GM12878 (cell line): Measurements from ENCODE around the gene PCDHA10. TPM values are rescaled to one million over a fixed set of nuclear protein-coding genes. Genes with fewer than 3 reads are reported as not detected.
"Not testable (repeated sequence)": the region's sequence is repeated elsewhere in the genome, so short reads cannot be mapped to it uniquely, and the experiment has no call there.

Experiments used
- ATAC-seq: fragments of 200-7000 bp; cut with Tn5 transposase; 3 replicates; pipeline ENCODE4 v1.9.1; 2020; ENCODE audit warnings: mild to moderate bottlenecking, moderate library complexity
- BruUV-seq: library from RNA; stranded (reverse); fragments of 400-500 nt; replicated peaks from 2 replicates; lab custom pipeline; 2021; lab: Mats Ljungman, UMichigan
- CTCF ChIA-PET: fragments of 300-600 bp; sonication (Branson Sonifier 250); formaldehyde crosslinking; extraction: SDS; loops from one replicate; lab custom pipeline; 2021; ENCODE audit warnings: inconsistent platforms; lab: Yijun Ruan, JAX
- POLR2A ChIA-PET: fragments of 350-600 bp; formaldehyde crosslinking; extraction: SDS; loops from one replicate; lab custom pipeline; 2021; ENCODE audit warnings: inconsistent platforms; lab: Charles Lee
- RAD21 ChIA-PET: fragments of 300-600 bp; sonication (Branson Sonifier 250); formaldehyde crosslinking; loops from one replicate; lab custom pipeline; 2023; ENCODE audit warnings: antibody characterized with exemption; ENCODE audit not compliant: unreplicated experiment; lab: Charles Lee
- SMC1A ChIA-PET: fragments of 300-600 bp; sonication (Branson Sonifier 250); formaldehyde crosslinking; loops from one replicate; lab custom pipeline; 2023; ENCODE audit not compliant: unreplicated experiment, uncharacterized antibody; lab: Charles Lee
- DNase-seq: peaks from one replicate; pipeline ENCODE4 v3.0.0-alpha.2; 2011; ENCODE audit warnings: low read depth, low spot score
- FAIRE-seq: peaks from 3 replicates; lab custom pipeline; 2011; peaks lifted over from hg19 to GRCh38; lab: Jason Lieb, UNC
- H2AFZ ChIP-seq: 2 replicates; pipeline ENCODE4 v1.6.0; 2011; ENCODE audit warnings: low read depth, low read length, control low read depth; ENCODE audit not compliant: control insufficient read depth
- H3K27ac ChIP-seq: 2 replicates; pipeline ENCODE4 v1.5.1; 2011; ENCODE audit warnings: control low read depth; ENCODE audit not compliant: control insufficient read depth, insufficient read depth
- H3K27me3 ChIP-seq, 2 experiments: replicated peaks in 1 of 2; 2 replicates each; pipeline versions ENCODE4 v1.6.0 to v1.6.1; 2011; ENCODE audit warnings: low read length in 1 of 2; ENCODE audit not compliant: control insufficient read depth in 2 of 2, insufficient read depth in 2 of 2
- H3K36me3 ChIP-seq, 2 experiments: 2 replicates each; pipeline ENCODE4 v1.5.1; 2011; ENCODE audit warnings: low read length in 1 of 2; ENCODE audit not compliant: control insufficient read depth in 2 of 2, insufficient read depth in 2 of 2
- H3K4me1 ChIP-seq: 2 replicates; pipeline ENCODE4 v1.6.1; 2011; ENCODE audit warnings: mild to moderate bottlenecking, low read length, moderate library complexity, mixed read lengths; ENCODE audit not compliant: control insufficient read depth, insufficient read depth
- H3K4me2 ChIP-seq: 2 replicates; pipeline ENCODE4 v1.6.0; 2011; ENCODE audit warnings: control low read depth; ENCODE audit not compliant: control insufficient read depth, insufficient read depth
- H3K4me3 ChIP-seq: fragments of 200-600 bp; sonication (generic); 2 replicates; pipeline ENCODE4 v1.5.1; 2016
- H3K79me2 ChIP-seq: 2 replicates; pipeline ENCODE4 v1.6.0; 2011; ENCODE audit warnings: low read length; ENCODE audit not compliant: control insufficient read depth, insufficient read depth
- H3K9ac ChIP-seq: 2 replicates; pipeline ENCODE4 v1.8.0; 2011; ENCODE audit warnings: low read length, control low read depth, mixed read lengths; ENCODE audit not compliant: control insufficient read depth, insufficient read depth
- H3K9me3 ChIP-seq: replicated peaks from 3 replicates; pipeline ENCODE4 v1.5.1; 2011; ENCODE audit warnings: mild to moderate bottlenecking, low read length; ENCODE audit not compliant: control insufficient read depth, insufficient read depth
- H4K20me1 ChIP-seq: 2 replicates; pipeline ENCODE4 v1.6.0; 2011; ENCODE audit not compliant: control insufficient read depth, insufficient read depth
- NR2C2 ChIP-seq: IDR thresholded peaks from 2 replicates; pipeline ENCODE4 v1.6.1; 2011; ENCODE audit warnings: borderline replicate concordance, low read depth; ENCODE audit not compliant: control insufficient read depth, insufficient read length
- NR2F1 ChIP-seq: fragments of 450-650 bp; conservative IDR thresholded peaks from 2 replicates; pipeline ENCODE4 v1.6.1; 2017; ENCODE audit warnings: mild to moderate bottlenecking
- PML ChIP-seq: IDR thresholded peaks from 2 replicates; pipeline ENCODE4 v1.6.1; 2012; ENCODE audit warnings: low read length, inconsistent platforms
- SMARCA5 ChIP-seq: fragments of 450-650 bp; IDR thresholded peaks from 2 replicates; pipeline ENCODE4 v1.6.1; 2017; ENCODE audit warnings: mild to moderate bottlenecking
- TCF12 ChIP-seq: IDR thresholded peaks from 2 replicates; pipeline ENCODE4 v1.6.1; 2011; ENCODE audit warnings: low read depth, mild to moderate bottlenecking, low read length
- WRNIP1 ChIP-seq: IDR thresholded peaks from 2 replicates; pipeline ENCODE4 v1.6.1; 2011; ENCODE audit warnings: low read depth, low read length, improper control_type of control experiment, borderline replicate concordance
- WGBS: methylation state at CpG from one replicate; pipeline ENCODE4 v1.1.6; 2016; ENCODE audit warnings: low lambda C conversion rate; ENCODE audit not compliant: insufficient replicate concordance, insufficient coverage; ENCODE audit errors: missing lambda C conversion rate; 5-methylcytosine and 5-hydroxymethylcytosine counted together
- in situ Hi-C: fragments of 300-500 bp; cut with MboI; formaldehyde crosslinking; loops from 9 replicates; pipeline ENCODE4 v1.14.3; 2018; ENCODE audit warnings: mixed read lengths
- intact Hi-C: fragments of 100-400 bp; cut with micrococcal nuclease; formaldehyde crosslinking; loops from one replicate; pipeline ENCODE4 v1.14.2; 2022; ENCODE audit not compliant: unreplicated experiment
- polyA plus RNA-seq, 11 experiments: library from polyadenylated mRNA; depleted of rRNA in 4 of 11; unstranded in 6 of 11; stranded (reverse) in 5 of 11; fragments of >200 nt; fragmentation: Nextera tagmentation in 4 of 11; fragmentation: Illumina TruSeq in 1 of 11; extraction: Ambion mirVana in 4 of 11; extraction: Trizol in 1 of 11; gene quantifications; 1 replicate in 1 of 11; 2 replicates in 10 of 11; pipeline versions ENCODE4 v1.2.1 to v1.2.3, GENCODE V29; 2011 to 2016; ENCODE audit warnings: inconsistent platforms in 2 of 11, missing spikeins in 2 of 11, low read depth in 1 of 11
- total RNA-seq, 4 experiments: library from RNA; depleted of rRNA in 3 of 4; stranded (reverse); fragments of >200 nt in 3 of 4; fragmentation: Illumina TruSeq in 1 of 4; extraction: Trizol in 1 of 4; gene quantifications; 2 replicates each; pipeline versions ENCODE4 v1.2.1 to v1.2.3, GENCODE V29; 2013 to 2021

The PCDHA10 gene
- total and polyA plus RNA-seq, 10 of the 15 experiments (the other 5 are each of a cell fraction or from before 2014, with no cell fraction given) = 0.01 to 0.06 (median 0.03) TPM; not detected in 5

- H3K27ac ChIP-seq, H3K4me3 ChIP-seq, FAIRE-seq, H3K4me1 ChIP-seq, BruUV-seq, H3K27me3 ChIP-seq, H4K20me1 ChIP-seq, intact Hi-C loops, RAD21 ChIA-PET, SMC1A ChIA-PET, H3K79me2 ChIP-seq, ATAC-seq, H3K9me3 ChIP-seq, H3K4me2 ChIP-seq, DNase-seq, H3K36me3 ChIP-seq, in situ Hi-C loops, CTCF ChIA-PET, H2AFZ ChIP-seq, H3K9ac ChIP-seq, POLR2A ChIA-PET: not testable (repeated sequence)
- 87% methylated on average over 81 of the region's 101 CpGs for WGBS
Observed at GRCh38 chr5:140849831-140850634, 5.7 kb upstream of the PCDHA10 start.

GRCh38 chr5:140857177-140857986, 1.7 kb downstream of the PCDHA10 start:
- in situ Hi-C loops = no loop called here
- ChIA-PET RAD21 (no interaction called here), POLR2A (no interaction called here), CTCF (no interaction called here), SMC1A (no interaction called here)
- Histone ChIP-seq H2AFZ (no peak overlapping the region), H3K27ac (no peak overlapping the region), H3K79me2 (no peaks in the 10 kb centered on the region), H3K27me3 (no peaks in the 10 kb centered on the region), H3K4me3 (no peak overlapping the region), H3K36me3 (no peaks in the 10 kb centered on the region), H3K9me3 (no peaks in the 10 kb centered on the region; the same call in 2 of the 3 replicates), H3K9ac (no peak overlapping the region), H3K4me1 (no peaks in the 10 kb centered on the region), H3K4me2 (no peak overlapping the region), H4K20me1 (no peaks in the 10 kb centered on the region)
- no peak for DNase-seq
- TF ChIP-seq SMARCA5 (no peak), NR2C2 (no peak), WRNIP1 (no peak), TCF12 (no peak), NR2F1 (no peak), PML (no peak)
- intact Hi-C loops = no loop called here
- ATAC-seq = no peak
- no TSS peak for BruUV-seq
- 91% methylated on average over 88 of the region's 94 CpGs for WGBS
- no peak for FAIRE-seq
